Thymus (tissue), 11 donors: ENCODE measurements around the gene XAGE2. TPM values are rescaled to one million over a fixed set of nuclear protein-coding genes. Genes with fewer than 3 reads are reported as not detected.

Experiments used
- DNase-seq, 9 donors: peaks; one replicate each; pipeline ENCODE4 v3.0.0-alpha.2; 2013; ENCODE audit warnings: low spot score in 9 of 9, low read depth in 6 of 9, missing footprints in 1 of 9
- H3K27ac ChIP-seq, 2 donors: one replicate each; pipeline ENCODE4 v1.5.1; 2013; ENCODE audit warnings: control low read depth in 1 of 2, low read depth in 1 of 2, low read length in 1 of 2, mild to moderate bottlenecking in 1 of 2, moderate library complexity in 1 of 2
- H3K27me3 ChIP-seq, 2 donors: one replicate each; pipeline ENCODE4 v1.5.1; 2013; ENCODE audit warnings: low read length in 1 of 2; ENCODE audit not compliant: control insufficient read depth in 2 of 2, insufficient read depth in 1 of 2
- H3K36me3 ChIP-seq, 2 donors: one replicate each; pipeline ENCODE4 v1.5.1; 2013; ENCODE audit warnings: low read length in 1 of 2, mild to moderate bottlenecking in 1 of 2, moderate library complexity in 1 of 2; ENCODE audit not compliant: control insufficient read depth in 2 of 2, insufficient read depth in 2 of 2
- H3K4me1 ChIP-seq, 2 donors: one replicate each; pipeline ENCODE4 v1.5.1; 2013; ENCODE audit warnings: low read length in 2 of 2; ENCODE audit not compliant: control insufficient read depth in 2 of 2, insufficient read depth in 2 of 2
- H3K4me3 ChIP-seq, 2 donors: one replicate each; pipeline ENCODE4 v1.5.1; 2013; ENCODE audit warnings: low read length in 2 of 2, control low read depth in 1 of 2, mild to moderate bottlenecking in 1 of 2
- H3K9me3 ChIP-seq, 2 donors: one replicate each; pipeline ENCODE4 v1.5.1; 2013; ENCODE audit warnings: low read length in 1 of 2, mild to moderate bottlenecking in 1 of 2; ENCODE audit not compliant: control insufficient read depth in 2 of 2, insufficient read depth in 1 of 2
- WGBS: extraction: QIAGEN DNeasy Blood & Tissue Kit; methylation state at CpG from one replicate; pipeline ENCODE4 v1.1.7; 2013; 5-methylcytosine and 5-hydroxymethylcytosine counted together
- polyA plus RNA-seq: library from polyadenylated mRNA; stranded (reverse); fragments of 200-250 nt; gene quantifications from one replicate; pipeline ENCODE4 v1.2.3, GENCODE V29; 2013
- total RNA-seq: library from RNA; stranded (reverse); fragments of 120-200 nt; gene quantifications from one replicate; pipeline ENCODE4 v1.2.4, GENCODE V29; 2013
- donor health status: healthy.

XAGE2 gene
- total and polyA plus RNA-seq, 2 donors: 0.18 TPM; not detected in 1

- no peaks in the 10 kb centered on the region for H3K9me3 ChIP-seq
- no peak overlapping the region for H3K4me3 ChIP-seq
- H3K27me3 ChIP-seq: no peaks in the 10 kb centered on the region
- H3K36me3 ChIP-seq: no peaks in the 10 kb centered on the region
- H3K4me1 ChIP-seq: no peaks in the 10 kb centered on the region
- no peak for DNase-seq
- no peak overlapping the region for H3K27ac ChIP-seq
Measured at GRCh38 chrX:52355108-52355507, 13.7 kb upstream of the XAGE2 start.

DNA sequence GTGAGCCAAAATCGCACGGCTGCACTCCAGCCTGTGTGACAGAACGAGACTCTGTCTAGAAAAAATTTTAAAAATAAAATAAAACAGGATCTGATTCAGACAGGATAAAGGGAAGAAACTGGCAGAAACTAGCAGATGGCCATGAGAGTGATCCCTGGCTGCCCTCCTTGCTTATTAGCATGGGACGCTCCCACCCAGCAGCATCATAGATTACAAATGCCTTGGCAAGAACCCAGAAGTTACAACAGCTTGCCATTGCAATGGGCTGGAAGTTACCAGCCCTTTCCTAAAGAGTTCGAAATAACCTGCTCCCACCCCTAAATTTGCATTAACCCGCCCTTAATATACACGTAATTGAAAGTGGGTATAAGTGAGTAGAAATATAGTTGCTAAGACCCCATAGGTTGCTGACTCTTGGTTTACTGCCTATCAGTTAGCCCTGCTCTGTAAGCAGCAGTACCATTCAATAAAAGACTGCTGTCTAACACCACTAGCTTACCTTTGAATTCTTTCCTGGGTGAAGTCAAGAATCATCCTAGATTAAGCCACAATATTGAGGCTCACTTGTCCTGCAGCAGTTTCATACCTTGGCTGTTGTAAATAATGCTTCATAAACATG is 9.1 kb upstream of the XAGE2 start:
- no peak overlapping the region for H3K4me3 ChIP-seq
- no peak for DNase-seq
- H3K4me1 ChIP-seq: no peaks in the 10 kb centered on the region

GRCh38 chrX:52361941-52362340 is 6.9 kb upstream of the XAGE2 start:
- 94% methylated on average over 8 of the region's 8 CpGs for WGBS
- DNase-seq: no peak
- Histone ChIP-seq H3K9me3 (no peaks in the 10 kb centered on the region), H3K27ac (no peak overlapping the region), H3K4me3 (no peak overlapping the region), H3K4me1 (no peaks in the 10 kb centered on the region), H3K36me3 (no peaks in the 10 kb centered on the region), H3K27me3 (no peaks in the 10 kb centered on the region)

More for the DNA sequence above, 9.1 kb upstream of the XAGE2 start:
- Histone ChIP-seq H3K27me3 (no peaks in the 10 kb centered on the region), H3K36me3 (no peaks in the 10 kb centered on the region), H3K9me3 (no peaks in the 10 kb centered on the region), H3K27ac (no peak overlapping the region)
- 92% methylated on average over 7 of the region's 7 CpGs for WGBS

GRCh38 chrX:52363247-52363883 is 5.5 kb upstream of the XAGE2 start:
- Histone ChIP-seq H3K27me3 (no peaks in the 10 kb centered on the region), H3K4me1 (no peaks in the 10 kb centered on the region), H3K27ac (no peak overlapping the region), H3K4me3 (no peak overlapping the region), H3K9me3 (no peaks in the 10 kb centered on the region), H3K36me3 (no peaks in the 10 kb centered on the region)
- DNase-seq: no peak
- 11% methylated on average over 8 of the region's 8 CpGs for WGBS

DNA sequence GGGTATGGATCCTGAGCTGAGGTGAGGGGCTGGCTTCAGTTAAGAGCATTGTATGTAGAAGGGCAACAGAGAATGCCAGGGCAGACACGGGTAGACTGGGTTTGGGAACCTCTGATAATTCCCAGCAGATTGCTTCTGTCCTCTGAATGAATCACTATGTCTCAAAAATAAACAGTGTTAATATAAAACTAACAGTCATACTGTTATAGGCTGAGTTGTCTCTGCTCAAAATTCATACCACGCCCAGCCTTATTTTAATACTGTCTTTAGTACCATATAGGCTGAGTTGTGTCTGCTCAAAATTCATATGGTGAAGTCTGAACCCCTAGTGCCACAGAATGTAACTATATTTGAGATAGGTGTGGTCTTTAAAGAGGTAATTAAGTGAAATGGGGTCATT is 10.0 kb downstream of the XAGE2 start:
- no peak for DNase-seq
- no peaks in the 10 kb centered on the region for H3K27me3 ChIP-seq
- H3K4me3 ChIP-seq: no peak overlapping the region
- WGBS: 85% methylated on average over 2 of the region's 2 CpGs
- no peak overlapping the region for H3K27ac ChIP-seq
- no peaks in the 10 kb centered on the region for H3K36me3 ChIP-seq
- H3K9me3 ChIP-seq: no peaks in the 10 kb centered on the region
- no peaks in the 10 kb centered on the region for H3K4me1 ChIP-seq

GRCh38 chrX:52380993-52381392 is 12.2 kb downstream of the XAGE2 start:
- H3K9me3 ChIP-seq: no peaks in the 10 kb centered on the region
- no peaks in the 10 kb centered on the region for H3K4me1 ChIP-seq
- H3K36me3 ChIP-seq: no peaks in the 10 kb centered on the region
- 98% methylated on average over 7 of the region's 7 CpGs for WGBS
- H3K27ac ChIP-seq: no peak overlapping the region
- H3K4me3 ChIP-seq: no peak overlapping the region
- H3K27me3 ChIP-seq: no peaks in the 10 kb centered on the region
- no peak for DNase-seq

DNA sequence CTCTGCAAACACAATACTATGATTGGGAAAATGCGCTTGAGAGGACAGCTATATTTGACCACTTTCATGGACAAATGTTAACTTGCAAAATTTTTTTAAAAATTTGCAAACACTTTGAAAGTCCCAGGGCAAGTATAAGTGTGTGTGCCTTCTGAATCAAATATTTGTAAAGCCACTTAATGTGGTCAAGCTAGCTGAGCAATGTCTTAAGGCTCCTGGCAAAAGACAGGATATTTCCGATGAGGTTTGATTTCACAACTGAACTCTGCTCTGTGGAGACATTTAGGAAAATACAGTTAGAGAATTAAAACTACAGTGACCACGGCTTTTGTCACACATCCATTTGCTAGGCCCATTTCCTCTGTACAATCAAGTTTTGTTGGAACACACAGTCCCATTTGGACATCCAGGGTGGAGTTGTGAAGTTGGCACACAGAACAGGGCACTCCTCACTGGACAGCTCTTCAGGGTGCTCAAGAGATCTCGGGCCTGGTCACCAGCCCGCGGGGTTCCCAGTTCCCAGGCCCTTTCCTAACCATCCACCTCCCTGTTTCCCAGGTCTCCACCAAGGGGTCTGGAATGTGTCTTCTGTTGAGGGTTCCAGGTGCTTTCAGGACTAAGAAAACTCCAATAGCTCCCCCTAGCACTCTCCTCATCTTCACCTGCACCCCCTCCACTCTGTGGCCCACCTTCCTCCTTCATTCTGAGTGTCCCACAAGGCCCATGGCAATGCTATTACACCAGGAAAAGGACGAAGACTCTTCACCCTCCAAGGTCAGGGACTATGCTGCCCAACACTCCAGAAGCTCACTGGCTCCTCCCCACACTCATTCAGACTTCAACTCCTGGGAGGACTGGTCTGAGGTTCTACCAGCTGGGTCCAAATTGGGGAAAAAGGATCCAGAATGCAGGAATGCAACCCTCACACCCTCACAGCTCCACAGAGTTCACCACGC is 41.9 kb downstream of the XAGE2 start:
- Histone ChIP-seq H3K36me3 (no peaks in the 10 kb centered on the region), H3K9me3 (no peaks in the 10 kb centered on the region), H3K27ac (no peak overlapping the region), H3K4me3 (no peak overlapping the region), H3K27me3 (no peaks in the 10 kb centered on the region), H3K4me1 (no peaks in the 10 kb centered on the region)
- DNase-seq: no peak
- WGBS: 94% methylated on average over 8 of the region's 8 CpGs

GRCh38 chrX:52415304-52415703 is 46.5 kb downstream of the XAGE2 start:
- no peak overlapping the region for H3K4me3 ChIP-seq
- H3K27ac ChIP-seq: no peak overlapping the region
- no peaks in the 10 kb centered on the region for H3K36me3 ChIP-seq
- H3K4me1 ChIP-seq: no peaks in the 10 kb centered on the region
- no peaks in the 10 kb centered on the region for H3K9me3 ChIP-seq
- H3K27me3 ChIP-seq: no peaks in the 10 kb centered on the region
- no peak for DNase-seq

DNA sequence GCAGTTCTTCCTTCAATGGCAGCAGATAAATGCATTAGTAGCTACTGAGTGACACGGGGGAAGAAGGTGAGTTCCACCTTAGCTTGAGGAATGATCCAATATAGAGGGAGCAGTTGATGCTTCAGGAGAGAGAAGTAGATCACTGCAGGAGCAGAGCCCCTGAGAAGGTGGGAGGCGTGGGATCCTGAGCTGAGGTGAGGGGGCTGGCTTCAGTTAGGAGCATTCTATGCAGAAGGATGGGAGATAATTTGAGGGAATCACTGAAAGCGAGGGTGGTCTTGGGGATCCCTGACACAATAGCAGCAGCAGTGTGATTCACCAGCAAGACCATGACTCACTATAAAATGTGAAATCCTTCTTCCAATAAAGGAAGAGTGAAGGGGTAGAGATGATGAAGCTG is 48.0 kb downstream of the XAGE2 start:
- Histone ChIP-seq H3K27ac (no peak overlapping the region), H3K27me3 (no peaks in the 10 kb centered on the region), H3K4me1 (no peaks in the 10 kb centered on the region), H3K36me3 (no peaks in the 10 kb centered on the region), H3K9me3 (no peaks in the 10 kb centered on the region), H3K4me3 (no peak overlapping the region)
- no peak for DNase-seq
- 95% methylated on average over 3 of the region's 3 CpGs for WGBS
